AG09309 (cell line): ENCODE results near the gene PDE8B.
"Not testable (repeated sequence)": the region's sequence is repeated elsewhere in the genome, so short reads cannot be mapped to it uniquely, and the experiment has no call there.

Experiments
- DNase-seq: peaks from one replicate; pipeline ENCODE4 v3.0.0-alpha.2; 2010; ENCODE audit warnings: low read depth
- H3K4me3 ChIP-seq: 2 replicates; pipeline ENCODE4 v1.5.1; 2011; ENCODE audit warnings: mild to moderate bottlenecking, low read depth, low read length, moderate library complexity; ENCODE audit not compliant: control insufficient read depth
- CTCF ChIP-seq: IDR thresholded peaks from 2 replicates; pipeline ENCODE4 v1.5.1; 2011; ENCODE audit warnings: mild to moderate bottlenecking, low read depth, low read length, inconsistent platforms; ENCODE audit not compliant: insufficient read depth, control insufficient read depth; ENCODE audit errors: missing control alignments

The PDE8B gene

GRCh38 chr5:77369566-77369965 lies 159.1 kb downstream of the PDE8B start:
- no peak for DNase-seq
- H3K4me3 ChIP-seq, result no peak overlapping the region
- no peak for TF ChIP-seq CTCF

GRCh38 chr5:77374686-77375085 lies 164.2 kb downstream of the PDE8B start:
- DNase-seq, result no peak
- TF ChIP-seq CTCF, result no peak
- H3K4me3 ChIP-seq, result no peak overlapping the region

GRCh38 chr5:77376609-77377300 lies 166.3 kb downstream of the PDE8B start:
- DNase-seq, result no peak
- no peak for TF ChIP-seq CTCF
- no peak overlapping the region for H3K4me3 ChIP-seq

- no peak for DNase-seq
- H3K4me3 ChIP-seq, result no peak overlapping the region
- no peak for TF ChIP-seq CTCF
Observed at GRCh38 chr5:77379558-77380061, 169.1 kb downstream of the PDE8B start.

GRCh38 chr5:77380636-77381035 lies 170.2 kb downstream of the PDE8B start:
- no peak for DNase-seq
- no peak overlapping the region for H3K4me3 ChIP-seq
- TF ChIP-seq CTCF, result no peak

- H3K4me3 ChIP-seq, DNase-seq: not testable (repeated sequence)
Observed at GRCh38 chr5:77383336-77383735, 172.9 kb downstream of the PDE8B start.

GRCh38 chr5:77386340-77386739 lies 175.9 kb downstream of the PDE8B start:
- DNase-seq, result not testable (repeated sequence)

GRCh38 chr5:77389746-77390145 lies 179.3 kb downstream of the PDE8B start:
- DNase-seq, result no peak
- TF ChIP-seq CTCF, result no peak
- no peak overlapping the region for H3K4me3 ChIP-seq

More at GRCh38 chr5:77386340-77386739, 175.9 kb downstream of the PDE8B start:
- not testable (repeated sequence) for H3K4me3 ChIP-seq
